Hepatocyte (in vitro differentiated cells): ENCODE data around the gene SGPL1. TPM values are rescaled to one million over a fixed set of nuclear protein-coding genes. Genes with fewer than 3 reads are reported as not detected.

Source experiments
- DNase-seq: peaks from one replicate; pipeline ENCODE4 v3.0.0-alpha.2; 2016; ENCODE audit warnings: low spot score
- H2AFZ ChIP-seq: fragments of 200-600 bp; sonication (generic); 2 replicates; pipeline ENCODE4 v1.6.0; 2016; ENCODE audit warnings: antibody characterized with exemption, mild to moderate bottlenecking
- H3K27ac ChIP-seq: fragments of 200-600 bp; sonication (generic); 2 replicates; pipeline ENCODE4 v1.5.1; 2016; ENCODE audit warnings: mild to moderate bottlenecking
- H3K27me3 ChIP-seq: fragments of 200-600 bp; sonication (generic); 2 replicates; pipeline ENCODE4 v1.6.1; 2016
- H3K36me3 ChIP-seq: fragments of 200-600 bp; sonication (generic); replicated peaks from 2 replicates; pipeline ENCODE4 v1.5.1; 2016; ENCODE audit warnings: low read depth; ENCODE audit not compliant: insufficient read depth
- H3K4me1 ChIP-seq: fragments of 200-600 bp; sonication (generic); 2 replicates; pipeline ENCODE4 v1.5.1; 2016; ENCODE audit warnings: mild to moderate bottlenecking, moderate library complexity; ENCODE audit not compliant: insufficient read depth
- H3K4me2 ChIP-seq: fragments of 200-600 bp; sonication (generic); 2 replicates; pipeline ENCODE4 v1.6.0; 2016
- H3K4me3 ChIP-seq: fragments of 200-600 bp; sonication (generic); 2 replicates; pipeline ENCODE4 v1.5.1; 2016; ENCODE audit warnings: mild to moderate bottlenecking
- H3K79me2 ChIP-seq: fragments of 200-600 bp; sonication (generic); 2 replicates; pipeline ENCODE4 v1.6.0; 2017; ENCODE audit warnings: mild to moderate bottlenecking
- H3K9me2 ChIP-seq: fragments of 200-600 bp; sonication (generic); replicated peaks from 2 replicates; pipeline ENCODE4 v1.6.0; 2017; ENCODE audit warnings: mild to moderate bottlenecking; ENCODE audit not compliant: insufficient read depth
- H3K9me3 ChIP-seq: fragments of 200-600 bp; sonication (generic); 2 replicates; pipeline ENCODE4 v1.5.1; 2016; ENCODE audit warnings: low read depth, mild to moderate bottlenecking
- H4K20me1 ChIP-seq: fragments of 200-600 bp; sonication (generic); 2 replicates; pipeline ENCODE4 v1.6.0; 2016; ENCODE audit warnings: mild to moderate bottlenecking; ENCODE audit not compliant: insufficient read depth, poor library complexity, severe bottlenecking
- EZH2 ChIP-seq: fragments of 200-600 bp; sonication (generic); IDR thresholded peaks from 2 replicates; pipeline ENCODE4 v1.6.1; 2016; ENCODE audit warnings: antibody characterized with exemption, mild to moderate bottlenecking, borderline replicate concordance
- EZH2phosphoT487 ChIP-seq: fragments of 200-600 bp; sonication (generic); IDR thresholded peaks from one replicate; pipeline ENCODE4 v1.6.1; 2018; ENCODE audit warnings: antibody characterized with exemption, mild to moderate bottlenecking, low read depth, moderate library complexity; ENCODE audit not compliant: unreplicated experiment, severe bottlenecking
- WGBS: methylation state at CpG from one replicate; pipeline ENCODE4 v1.1.6; 2016; ENCODE audit warnings: low lambda C conversion rate; ENCODE audit errors: missing lambda C conversion rate; 5-methylcytosine and 5-hydroxymethylcytosine counted together
- polyA plus RNA-seq: library from polyadenylated mRNA; unstranded; fragments of >200 nt; fragmentation: Nextera tagmentation; extraction: Ambion mirVana; gene quantifications from 2 replicates; pipeline ENCODE4 v1.2.1, GENCODE V29; 2016
- total RNA-seq: library from RNA; depleted of rRNA; stranded (reverse); fragments of >200 nt; gene quantifications from 2 replicates; pipeline ENCODE4 v1.2.3, GENCODE V29; 2014
- TF ChIP-seq, protein P1 (sequence below): fragments of 200-600 bp; sonication (generic); IDR thresholded peaks from 2 replicates; pipeline ENCODE4 v1.5.1; 2016; ENCODE audit warnings: antibody characterized with exemption, mild to moderate bottlenecking; ENCODE audit not compliant: poor library complexity

Gene SGPL1
- total and polyA plus RNA-seq, 2 experiments from 2014 or later: 20.2 to 43.5 TPM

DNA sequence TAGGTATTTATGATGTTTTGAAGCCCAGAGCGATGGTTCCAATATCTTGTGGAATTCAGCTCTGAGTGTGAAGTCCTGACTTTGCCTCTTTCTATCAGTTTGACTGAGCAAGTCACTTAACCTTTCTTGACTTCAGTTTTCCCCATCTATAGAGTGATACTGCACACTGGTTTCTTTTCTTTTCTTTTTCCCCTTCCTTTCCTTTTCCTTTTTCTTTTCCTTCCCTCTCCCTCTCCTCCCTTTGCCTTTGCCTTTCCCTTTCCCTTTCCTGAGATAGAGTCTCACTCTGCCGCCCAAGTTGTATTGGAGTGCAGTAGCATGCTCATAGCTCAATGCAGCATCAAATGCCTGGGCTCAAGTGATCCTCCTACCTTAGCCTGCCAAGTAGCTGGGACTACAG lies 20.6 kb downstream of the SGPL1 start:
- peak overlapping the region; percentile 33 for H3K27ac ChIP-seq
- no peak overlapping the region for H2AFZ ChIP-seq
- no peaks in the 10 kb centered on the region for H3K9me3 ChIP-seq
- TF ChIP-seq, protein P1, sequence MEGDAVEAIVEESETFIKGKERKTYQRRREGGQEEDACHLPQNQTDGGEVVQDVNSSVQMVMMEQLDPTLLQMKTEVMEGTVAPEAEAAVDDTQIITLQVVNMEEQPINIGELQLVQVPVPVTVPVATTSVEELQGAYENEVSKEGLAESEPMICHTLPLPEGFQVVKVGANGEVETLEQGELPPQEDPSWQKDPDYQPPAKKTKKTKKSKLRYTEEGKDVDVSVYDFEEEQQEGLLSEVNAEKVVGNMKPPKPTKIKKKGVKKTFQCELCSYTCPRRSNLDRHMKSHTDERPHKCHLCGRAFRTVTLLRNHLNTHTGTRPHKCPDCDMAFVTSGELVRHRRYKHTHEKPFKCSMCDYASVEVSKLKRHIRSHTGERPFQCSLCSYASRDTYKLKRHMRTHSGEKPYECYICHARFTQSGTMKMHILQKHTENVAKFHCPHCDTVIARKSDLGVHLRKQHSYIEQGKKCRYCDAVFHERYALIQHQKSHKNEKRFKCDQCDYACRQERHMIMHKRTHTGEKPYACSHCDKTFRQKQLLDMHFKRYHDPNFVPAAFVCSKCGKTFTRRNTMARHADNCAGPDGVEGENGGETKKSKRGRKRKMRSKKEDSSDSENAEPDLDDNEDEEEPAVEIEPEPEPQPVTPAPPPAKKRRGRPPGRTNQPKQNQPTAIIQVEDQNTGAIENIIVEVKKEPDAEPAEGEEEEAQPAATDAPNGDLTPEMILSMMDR: no peak
- TF ChIP-seq EZH2: no peak
- TF ChIP-seq EZH2phosphoT487: no peak
- peaks cover 3% of the 10 kb centered on the region for H4K20me1 ChIP-seq
- no peak overlapping the region for H3K4me3 ChIP-seq
- H3K79me2 ChIP-seq: peaks cover 80% of the 10 kb centered on the region
- peaks cover 27% of the 10 kb centered on the region for H3K4me1 ChIP-seq
- H3K36me3 ChIP-seq: no peaks in the 10 kb centered on the region
- H3K4me2 ChIP-seq: peak overlapping the region; percentile 17
- H3K27me3 ChIP-seq: no peaks in the 10 kb centered on the region
- DNase-seq: no peak
- no peaks in the 10 kb centered on the region for H3K9me2 ChIP-seq
- WGBS: 74% methylated on average over 2 of the region's 2 CpGs

DNA sequence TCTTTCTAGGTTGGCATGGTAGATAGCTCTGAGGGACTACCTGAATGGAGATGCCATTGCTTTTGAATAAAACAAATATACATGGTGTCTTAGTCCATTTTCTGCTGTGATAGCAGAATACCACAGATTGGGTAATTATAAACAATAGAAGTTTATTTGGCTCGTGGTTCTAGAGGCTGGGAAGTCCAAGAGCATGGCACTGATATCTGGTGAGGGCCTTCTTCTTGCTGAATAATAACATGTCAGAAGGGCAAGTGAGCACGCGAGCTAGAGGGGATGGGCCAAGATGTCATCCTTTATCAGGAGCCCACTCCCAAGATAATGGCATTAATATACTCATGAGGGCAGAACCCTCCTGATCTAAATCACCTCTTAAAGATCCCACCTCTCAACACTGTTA lies 21.9 kb downstream of the SGPL1 start:
- Histone ChIP-seq H2AFZ (no peak overlapping the region), H4K20me1 (peaks cover 3% of the 10 kb centered on the region), H3K79me2 (peaks cover 83% of the 10 kb centered on the region), H3K27me3 (no peaks in the 10 kb centered on the region), H3K36me3 (no peaks in the 10 kb centered on the region), H3K4me3 (no peak overlapping the region), H3K4me1 (peaks cover 16% of the 10 kb centered on the region), H3K4me2 (no peak overlapping the region), H3K9me2 (no peaks in the 10 kb centered on the region), H3K27ac (no peak overlapping the region), H3K9me3 (no peaks in the 10 kb centered on the region)
- no peak for DNase-seq
- TF ChIP-seq EZH2 (no peak), EZH2phosphoT487 (no peak)
- TF ChIP-seq, protein P1: no peak
- WGBS: 100% methylated on average over 3 of the region's 3 CpGs

GRCh38 chr10:70838270-70838805 lies 22.6 kb downstream of the SGPL1 start:
- WGBS: 88% methylated on average over 4 of the region's 4 CpGs
- peaks cover 85% of the 10 kb centered on the region for H3K79me2 ChIP-seq
- H3K4me3 ChIP-seq: no peak overlapping the region
- no peaks in the 10 kb centered on the region for H3K27me3 ChIP-seq
- TF ChIP-seq, protein P1: no peak
- TF ChIP-seq EZH2phosphoT487: no peak
- no peak for TF ChIP-seq EZH2
- no peaks in the 10 kb centered on the region for H3K9me3 ChIP-seq
- peaks cover 3% of the 10 kb centered on the region for H4K20me1 ChIP-seq
- no peaks in the 10 kb centered on the region for H3K36me3 ChIP-seq
- no peak overlapping the region for H3K4me2 ChIP-seq
- H3K9me2 ChIP-seq: no peaks in the 10 kb centered on the region
- no peak overlapping the region for H2AFZ ChIP-seq
- H3K4me1 ChIP-seq: peaks cover 18% of the 10 kb centered on the region
- no peak overlapping the region for H3K27ac ChIP-seq
- no peak for DNase-seq

DNA sequence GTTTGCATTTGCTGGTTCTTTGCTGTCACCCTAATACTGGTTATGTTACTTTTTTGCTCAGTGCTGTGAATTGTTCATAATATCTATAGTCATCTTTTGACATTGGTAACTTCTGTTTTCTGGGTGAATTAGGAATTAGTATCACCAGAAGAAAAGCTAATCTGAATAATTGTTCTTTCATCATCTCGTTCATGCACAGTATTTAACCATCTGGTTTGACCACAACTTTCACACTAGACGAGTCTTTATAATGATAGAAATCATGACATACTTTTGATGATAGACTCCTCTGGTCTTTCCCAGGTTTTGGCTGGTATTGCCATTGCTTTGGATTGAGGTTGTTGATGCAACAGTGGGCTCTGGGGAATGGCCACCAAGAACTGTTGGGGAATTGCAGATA lies 25.1 kb downstream of the SGPL1 start:
- Histone ChIP-seq H3K4me2 (no peak overlapping the region), H3K27me3 (no peaks in the 10 kb centered on the region), H3K27ac (no peak overlapping the region), H4K20me1 (peaks cover 2% of the 10 kb centered on the region), H3K4me3 (no peak overlapping the region), H3K9me3 (no peaks in the 10 kb centered on the region), H2AFZ (no peak overlapping the region), H3K79me2 (peaks cover 64% of the 10 kb centered on the region), H3K36me3 (no peaks in the 10 kb centered on the region), H3K4me1 (peaks cover 34% of the 10 kb centered on the region), H3K9me2 (no peaks in the 10 kb centered on the region)
- TF ChIP-seq, protein P1: no peak
- TF ChIP-seq EZH2: no peak
- TF ChIP-seq EZH2phosphoT487: no peak
- DNase-seq: no peak
- WGBS: 100% methylated on average over 2 of the region's 2 CpGs
